Mucosa of descending colon (tissue), 3 donors: ENCODE results near the gene DENND1A. TPM values are rescaled to one million over a fixed set of nuclear protein-coding genes. Genes with fewer than 3 reads are reported as not detected.
"Not testable (repeated sequence)": the region's sequence is repeated elsewhere in the genome, so short reads cannot be mapped to it uniquely, and the experiment has no call there.

ENCODE experiments used
- ATAC-seq: fragments of 200-7000 bp; cut with Tn5 transposase; one replicate; pipeline ENCODE4 v1.9.1; 2020; ENCODE audit warnings: mild to moderate bottlenecking, moderate library complexity
- DNase-seq, 3 donors: peaks; one replicate each; pipeline ENCODE4 v3.0.0-alpha.2; 2020
- H3K36me3 ChIP-seq: fragments of 200-600 bp; one replicate; pipeline ENCODE4 v1.8.0; 2021; ENCODE audit warnings: low read depth, mild to moderate bottlenecking
- H3K4me1 ChIP-seq: fragments of 200-600 bp; one replicate; pipeline ENCODE4 v1.8.0; 2021; ENCODE audit warnings: low read depth, mild to moderate bottlenecking
- H3K4me3 ChIP-seq: fragments of 200-600 bp; one replicate; pipeline ENCODE4 v1.8.0; 2021; ENCODE audit warnings: mild to moderate bottlenecking
- H3K9me3 ChIP-seq: fragments of 200-600 bp; one replicate; pipeline ENCODE4 v1.8.0; 2021; ENCODE audit warnings: mild to moderate bottlenecking
- intact Hi-C, 2 donors: fragments of 100-400 bp; cut with DNase I in 1 of 2; cut with micrococcal nuclease in 1 of 2; formaldehyde crosslinking; loops; one replicate each; pipeline versions ENCODE4 v1.11.0 to v1.11.1; 2022; cut with DNase I, micrococcal nuclease
- microRNA-seq: library from miRNA; unstranded; fragments of <30 nt; microRNA quantifications from one replicate; pipeline ENCODE4, GENCODE V29; 2019
- total RNA-seq, 3 donors: library from RNA; stranded (reverse); fragmentation: NEBNext Ultra II Directional in 2 of 3; extraction: Animal tissue kit (Norgen Biotek cat#: 25700) in 2 of 3; gene quantifications; one replicate each; pipeline versions ENCODE4 v1.2.1 to v1.2.4, GENCODE V29; 2021 to 2023
- TF ChIP-seq, protein P1 (sequence below): fragments of 200-600 bp; IDR thresholded peaks from one replicate; pipeline ENCODE4 v1.8.0; 2022; ENCODE audit warnings: antibody characterized with exemption, mild to moderate bottlenecking
- donor health status: DM: no; HTN: no; CAD: no; lungs with moderate emphysema.
- donor health status: DM: no; HTN: no; CAD: no.
- donor health status: DM: no; HTN: yes; CAD: no.

The DENND1A gene
- total RNA-seq, 3 donors from 2014 or later = 32.8 to 50.0 (median 35.1) TPM

- H3K4me1 ChIP-seq = no peaks in the 10 kb centered on the region
- H3K36me3 ChIP-seq = no peaks in the 10 kb centered on the region
- H3K9me3 ChIP-seq = no peaks in the 10 kb centered on the region
- TF ChIP-seq, protein P1, sequence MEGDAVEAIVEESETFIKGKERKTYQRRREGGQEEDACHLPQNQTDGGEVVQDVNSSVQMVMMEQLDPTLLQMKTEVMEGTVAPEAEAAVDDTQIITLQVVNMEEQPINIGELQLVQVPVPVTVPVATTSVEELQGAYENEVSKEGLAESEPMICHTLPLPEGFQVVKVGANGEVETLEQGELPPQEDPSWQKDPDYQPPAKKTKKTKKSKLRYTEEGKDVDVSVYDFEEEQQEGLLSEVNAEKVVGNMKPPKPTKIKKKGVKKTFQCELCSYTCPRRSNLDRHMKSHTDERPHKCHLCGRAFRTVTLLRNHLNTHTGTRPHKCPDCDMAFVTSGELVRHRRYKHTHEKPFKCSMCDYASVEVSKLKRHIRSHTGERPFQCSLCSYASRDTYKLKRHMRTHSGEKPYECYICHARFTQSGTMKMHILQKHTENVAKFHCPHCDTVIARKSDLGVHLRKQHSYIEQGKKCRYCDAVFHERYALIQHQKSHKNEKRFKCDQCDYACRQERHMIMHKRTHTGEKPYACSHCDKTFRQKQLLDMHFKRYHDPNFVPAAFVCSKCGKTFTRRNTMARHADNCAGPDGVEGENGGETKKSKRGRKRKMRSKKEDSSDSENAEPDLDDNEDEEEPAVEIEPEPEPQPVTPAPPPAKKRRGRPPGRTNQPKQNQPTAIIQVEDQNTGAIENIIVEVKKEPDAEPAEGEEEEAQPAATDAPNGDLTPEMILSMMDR = no peak
- intact Hi-C loops = no loop called here
- DNase-seq (no peak), ATAC-seq (no peak)
- H3K4me3 ChIP-seq = no peak overlapping the region
Observed at GRCh38 chr9:123335193-123335985, 594.5 kb downstream of the DENND1A start.

DNA sequence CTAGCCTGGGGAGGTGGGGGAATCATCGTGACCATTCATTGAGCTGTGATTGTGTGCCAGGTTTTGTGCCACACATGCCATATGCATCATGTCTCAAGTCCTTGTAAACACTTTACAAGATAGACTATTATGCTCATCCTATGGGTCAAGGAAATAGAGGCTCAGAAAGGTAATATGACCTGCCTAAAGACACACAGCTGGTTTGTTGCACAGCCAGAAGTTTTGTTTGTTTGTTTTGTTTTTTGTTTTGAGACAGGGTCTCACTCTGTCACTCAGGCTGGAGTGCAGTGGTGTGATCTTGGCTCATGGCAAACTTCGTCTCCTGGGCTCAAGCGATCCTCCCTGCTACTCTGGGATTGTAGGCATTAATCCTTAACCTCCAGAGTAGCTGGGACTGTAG is 595.3 kb downstream of the DENND1A start:
- no peak overlapping the region for H3K4me3 ChIP-seq
- H3K4me1 ChIP-seq = no peaks in the 10 kb centered on the region
- intact Hi-C loops = no loop called here
- no peak for DNase-seq
- no peak for ATAC-seq
- no peaks in the 10 kb centered on the region for H3K36me3 ChIP-seq
- no peaks in the 10 kb centered on the region for H3K9me3 ChIP-seq
- TF ChIP-seq, protein P1 = no peak

DNA sequence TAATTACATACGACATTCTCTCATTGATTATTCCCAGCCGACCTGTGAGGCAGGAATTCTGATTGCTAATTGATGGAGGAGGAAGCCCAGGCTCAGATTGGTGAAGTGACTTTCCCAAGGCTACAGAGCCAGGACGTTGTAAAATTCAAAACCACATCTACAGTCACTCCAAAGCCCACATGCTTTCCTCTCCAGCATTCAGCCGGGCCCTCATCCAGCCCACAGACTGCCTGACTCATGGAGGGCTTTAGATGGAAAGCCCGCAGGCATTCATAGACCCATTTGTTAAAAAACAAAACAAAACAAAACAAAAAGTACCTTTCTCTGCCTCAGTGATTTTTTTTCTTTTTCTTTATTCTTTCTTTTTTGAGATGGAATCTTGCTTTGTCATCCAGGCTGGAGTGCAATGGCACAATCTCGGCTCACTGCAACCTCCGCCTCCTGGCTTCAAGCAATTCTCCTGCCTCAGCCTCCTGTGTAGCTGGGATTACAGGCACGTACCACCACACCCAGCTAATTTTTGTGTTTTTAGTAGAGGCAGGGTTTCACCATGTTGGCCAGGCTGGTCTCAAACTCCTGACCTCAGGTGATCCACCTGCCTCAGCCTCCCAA is 596.8 kb downstream of the DENND1A start:
- ATAC-seq, intact Hi-C loops, H3K4me1 ChIP-seq, H3K36me3 ChIP-seq, H3K9me3 ChIP-seq, DNase-seq, H3K4me3 ChIP-seq: not testable (repeated sequence)

GRCh38 chr9:123331346-123332060 is 598.4 kb downstream of the DENND1A start:
- TF ChIP-seq, protein P1 = no peak
- Histone ChIP-seq H3K4me3 (no peak overlapping the region), H3K4me1 (peaks cover 20% of the 10 kb centered on the region), H3K36me3 (no peaks in the 10 kb centered on the region), H3K9me3 (no peaks in the 10 kb centered on the region)
- DNase-seq (no peak), ATAC-seq (no peak)
- intact Hi-C loops = no loop called here

Small RNAs within 50 kb of the gene (microRNA-seq; reads per million reads assigned to microRNA genes)
- gene MIR601 (not detected), gene MIR7150 (not detected)

Other genes starting within 250 kb of the DENND1A start
- gene LHX2, start 81.6 kb upstream of the DENND1A start, total RNA-seq = not detected